SK-N-MC (cell line): ENCODE data around the gene SRGAP1.

Experiments used
- EZH2 ChIP-seq: fragments of 200-600 bp; sonication (generic); IDR thresholded peaks from one replicate; pipeline ENCODE4 v1.6.1; 2017; ENCODE audit warnings: antibody characterized with exemption
- POLR2AphosphoS5 ChIP-seq: IDR thresholded peaks from 2 replicates; pipeline ENCODE4 v1.6.1; 2012; ENCODE audit warnings: mild to moderate bottlenecking, low read depth, low read length, borderline replicate concordance

DNA sequence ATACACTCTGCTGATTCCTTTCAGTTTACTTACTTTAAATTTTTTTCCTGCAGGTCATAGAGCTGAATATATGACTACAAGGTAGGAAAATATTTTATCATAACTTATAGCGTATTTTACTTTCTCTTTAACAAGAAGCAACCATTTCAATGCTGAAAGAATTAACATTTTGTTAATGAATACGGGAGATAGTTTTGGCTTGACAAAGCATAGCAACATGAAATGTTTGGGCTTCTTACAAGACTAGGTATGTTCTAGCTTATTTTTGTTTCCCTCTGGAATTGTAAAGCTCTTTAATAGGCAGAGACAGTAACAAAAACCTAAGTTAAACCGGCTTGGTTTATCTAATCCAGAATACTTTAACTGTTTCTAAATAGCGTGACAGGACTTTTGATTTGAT lies 242.4 kb downstream of the SRGAP1 start:
- TF ChIP-seq EZH2: no peak
- no peak for TF ChIP-seq POLR2AphosphoS5
